Spleen (tissue), 7 donors: ENCODE data around the gene TMPRSS6.

ENCODE experiments used
- CTCF ChIP-seq, 11 experiments: fragments of 200-600 bp in 7 of 11; fragments of 450-650 bp in 4 of 11; sonication (generic) in 4 of 11; IDR thresholded peaks in 8 of 11; conservative IDR thresholded peaks in 3 of 11; 1 replicate in 7 of 11; 2 replicates in 4 of 11; pipeline versions ENCODE4 v1.4.0 to v1.8.0; 2016 to 2021; ENCODE audit warnings: antibody characterized with exemption in 11 of 11, inconsistent platforms in 4 of 11, mild to moderate bottlenecking in 1 of 11
- POLR2A ChIP-seq, 3 donors: fragments of 450-650 bp; IDR thresholded peaks; one replicate each; pipeline ENCODE4 v1.5.1; 2017; ENCODE audit warnings: antibody characterized with exemption in 3 of 3, mild to moderate bottlenecking in 1 of 3
- donor health status: DM: no; HTN: no; CAD: no; lungs with moderate emphysema.
- donor health status: DM: no; HTN: no; CAD: no.
- donor health status: DM: no; HTN: no; CAD: no.

GRCh38 chr22:37080838-37081237, 28.7 kb downstream of the TMPRSS6 start:
- TF ChIP-seq CTCF (IDR thresholded peaks at IDR 0.05 in 8 of 11, conservative IDR thresholded peaks at IDR 0.05 in 3 of 11), result no peak
- TF ChIP-seq POLR2A (IDR thresholded peaks at IDR 0.05), result no peak
